ENCODE measurements around the gene OR1E2.
"Not testable (repeated sequence)": the region's sequence is repeated elsewhere in the genome, so short reads cannot be mapped to it uniquely, and the experiment has no call there.

OR1E2 gene

GRCh38 chr17:3448059-3448665 lies 14.5 kb upstream of the OR1E2 start:
- no peaks in the 10 kb centered on the region for H3K36me3 ChIP-seq (ENCODE audit: control insufficient read depth, insufficient read depth, low read length)
- DNase-seq, result no peak
- H3K27me3 ChIP-seq (replicated peaks; ENCODE audit: control insufficient read depth, insufficient read depth, low read length, poor library complexity, severe bottlenecking), result no peaks in the 10 kb centered on the region
- H3K4me1 ChIP-seq (ENCODE audit: control insufficient read depth, insufficient read depth, low read length, poor library complexity, severe bottlenecking), result no peaks in the 10 kb centered on the region
- H3K4me3 ChIP-seq (ENCODE audit: insufficient read depth, low read depth, low read length, poor library complexity, severe bottlenecking), result no peak overlapping the region
- no peak overlapping the region for H3K27ac ChIP-seq (ENCODE audit: insufficient read depth, low read length, poor library complexity, severe bottlenecking)
- H3K9me3 ChIP-seq (ENCODE audit: control insufficient read depth, low read length), result no peaks in the 10 kb centered on the region

GRCh38 chr17:3447625-3448024 lies 14.0 kb upstream of the OR1E2 start:
- H3K9me3 ChIP-seq (ENCODE audit: control insufficient read depth, low read length), result no peaks in the 10 kb centered on the region
- DNase-seq, result no peak
- no peak overlapping the region for H3K27ac ChIP-seq (ENCODE audit: insufficient read depth, low read length, poor library complexity, severe bottlenecking)
- no peaks in the 10 kb centered on the region for H3K4me1 ChIP-seq (ENCODE audit: control insufficient read depth, insufficient read depth, low read length, poor library complexity, severe bottlenecking)
- no peaks in the 10 kb centered on the region for H3K36me3 ChIP-seq (ENCODE audit: control insufficient read depth, insufficient read depth, low read length)
- no peak overlapping the region for H3K4me3 ChIP-seq (ENCODE audit: insufficient read depth, low read depth, low read length, poor library complexity, severe bottlenecking)
- no peaks in the 10 kb centered on the region for H3K27me3 ChIP-seq (replicated peaks; ENCODE audit: control insufficient read depth, insufficient read depth, low read length, poor library complexity, severe bottlenecking)

GRCh38 chr17:3440451-3440850 lies 6.8 kb upstream of the OR1E2 start:
- Histone ChIP-seq H3K4me1 (ENCODE audit: control insufficient read depth, insufficient read depth, low read length, poor library complexity, severe bottlenecking) (no peaks in the 10 kb centered on the region), H3K27me3 (replicated peaks; ENCODE audit: control insufficient read depth, insufficient read depth, low read length, poor library complexity, severe bottlenecking) (no peaks in the 10 kb centered on the region), H3K27ac (ENCODE audit: insufficient read depth, low read length, poor library complexity, severe bottlenecking) (no peak overlapping the region), H3K4me3 (ENCODE audit: insufficient read depth, low read depth, low read length, poor library complexity, severe bottlenecking) (no peak overlapping the region), H3K36me3 (ENCODE audit: control insufficient read depth, insufficient read depth, low read length) (no peaks in the 10 kb centered on the region), H3K9me3 (ENCODE audit: control insufficient read depth, low read length) (no peaks in the 10 kb centered on the region)
- DNase-seq, result no peak

GRCh38 chr17:3438368-3438767 lies 4.7 kb upstream of the OR1E2 start:
- DNase-seq, result no peak
- no peaks in the 10 kb centered on the region for H3K36me3 ChIP-seq (ENCODE audit: control insufficient read depth, insufficient read depth, low read length)
- no peak overlapping the region for H3K4me3 ChIP-seq (ENCODE audit: insufficient read depth, low read depth, low read length, poor library complexity, severe bottlenecking)
- H3K4me1 ChIP-seq (ENCODE audit: control insufficient read depth, insufficient read depth, low read length, poor library complexity, severe bottlenecking), result no peaks in the 10 kb centered on the region
- no peaks in the 10 kb centered on the region for H3K27me3 ChIP-seq (replicated peaks; ENCODE audit: control insufficient read depth, insufficient read depth, low read length, poor library complexity, severe bottlenecking)
- no peaks in the 10 kb centered on the region for H3K9me3 ChIP-seq (ENCODE audit: control insufficient read depth, low read length)
- no peak overlapping the region for H3K27ac ChIP-seq (ENCODE audit: insufficient read depth, low read length, poor library complexity, severe bottlenecking)

GRCh38 chr17:3433215-3433614 lies 426 bp downstream of the OR1E2 start:
- not testable (repeated sequence) for H3K9me3 ChIP-seq (ENCODE audit: control insufficient read depth, low read length); H3K4me3 ChIP-seq (ENCODE audit: insufficient read depth, low read depth, low read length, poor library complexity, severe bottlenecking); H3K27me3 ChIP-seq (replicated peaks; ENCODE audit: control insufficient read depth, insufficient read depth, low read length, poor library complexity, severe bottlenecking); H3K27ac ChIP-seq (ENCODE audit: insufficient read depth, low read length, poor library complexity, severe bottlenecking); H3K36me3 ChIP-seq (ENCODE audit: control insufficient read depth, insufficient read depth, low read length); DNase-seq; H3K4me1 ChIP-seq (ENCODE audit: control insufficient read depth, insufficient read depth, low read length, poor library complexity, severe bottlenecking)

GRCh38 chr17:3418222-3418621 lies 15.4 kb downstream of the OR1E2 start:
- no peak for DNase-seq
- H3K27me3 ChIP-seq (replicated peaks; ENCODE audit: control insufficient read depth, insufficient read depth, low read length, poor library complexity, severe bottlenecking), result no peaks in the 10 kb centered on the region
- H3K27ac ChIP-seq (ENCODE audit: insufficient read depth, low read length, poor library complexity, severe bottlenecking), result no peak overlapping the region
- no peaks in the 10 kb centered on the region for H3K9me3 ChIP-seq (ENCODE audit: control insufficient read depth, low read length)
- no peaks in the 10 kb centered on the region for H3K4me1 ChIP-seq (ENCODE audit: control insufficient read depth, insufficient read depth, low read length, poor library complexity, severe bottlenecking)
- no peak overlapping the region for H3K4me3 ChIP-seq (ENCODE audit: insufficient read depth, low read depth, low read length, poor library complexity, severe bottlenecking)
- H3K36me3 ChIP-seq (ENCODE audit: control insufficient read depth, insufficient read depth, low read length), result no peaks in the 10 kb centered on the region

GRCh38 chr17:3415610-3416009 lies 18.0 kb downstream of the OR1E2 start:
- Histone ChIP-seq H3K36me3 (ENCODE audit: control insufficient read depth, insufficient read depth, low read length) (no peaks in the 10 kb centered on the region), H3K4me3 (ENCODE audit: insufficient read depth, low read depth, low read length, poor library complexity, severe bottlenecking) (no peak overlapping the region), H3K27me3 (replicated peaks; ENCODE audit: control insufficient read depth, insufficient read depth, low read length, poor library complexity, severe bottlenecking) (no peaks in the 10 kb centered on the region), H3K9me3 (ENCODE audit: control insufficient read depth, low read length) (no peaks in the 10 kb centered on the region), H3K4me1 (ENCODE audit: control insufficient read depth, insufficient read depth, low read length, poor library complexity, severe bottlenecking) (no peaks in the 10 kb centered on the region), H3K27ac (ENCODE audit: insufficient read depth, low read length, poor library complexity, severe bottlenecking) (no peak overlapping the region)
- DNase-seq, result no peak

GRCh38 chr17:3412216-3412615 lies 21.4 kb downstream of the OR1E2 start:
- H3K9me3 ChIP-seq (ENCODE audit: control insufficient read depth, low read length); H3K4me3 ChIP-seq (ENCODE audit: insufficient read depth, low read depth, low read length, poor library complexity, severe bottlenecking); DNase-seq; H3K4me1 ChIP-seq (ENCODE audit: control insufficient read depth, insufficient read depth, low read length, poor library complexity, severe bottlenecking); H3K27ac ChIP-seq (ENCODE audit: insufficient read depth, low read length, poor library complexity, severe bottlenecking); H3K27me3 ChIP-seq (replicated peaks; ENCODE audit: control insufficient read depth, insufficient read depth, low read length, poor library complexity, severe bottlenecking); H3K36me3 ChIP-seq (ENCODE audit: control insufficient read depth, insufficient read depth, low read length): not testable (repeated sequence)

- no peak within 1 kb of the TSS for H3K4me3 ChIP-seq (ENCODE audit: insufficient read depth, low read depth, low read length, poor library complexity, severe bottlenecking)
- H3K9me3 ChIP-seq (ENCODE audit: control insufficient read depth, low read length), result no peaks in the 10 kb centered on the region
- H3K4me1 ChIP-seq (ENCODE audit: control insufficient read depth, insufficient read depth, low read length, poor library complexity, severe bottlenecking), result no peaks in the 10 kb centered on the region
- peaks cover 3% of the 10 kb centered on the region for H3K27me3 ChIP-seq (replicated peaks; ENCODE audit: control insufficient read depth, insufficient read depth, low read length, poor library complexity, severe bottlenecking)
- no peak for DNase-seq
- H3K36me3 ChIP-seq (ENCODE audit: control insufficient read depth, insufficient read depth, low read length), result no peaks in the 10 kb centered on the region
- no peak within 1 kb of the TSS for H3K27ac ChIP-seq (ENCODE audit: insufficient read depth, low read length, poor library complexity, severe bottlenecking)
Observed at GRCh38 chr17:3411070-3411469, 22.6 kb downstream of the OR1E2 start, which contains the start of gene OR3A3. Gene OR3A3, plus strand, starts transcription at chr17:3411370.

GRCh38 chr17:3403856-3404255 lies 29.8 kb downstream of the OR1E2 start:
- not testable (repeated sequence) for H3K9me3 ChIP-seq (ENCODE audit: control insufficient read depth, low read length); H3K27ac ChIP-seq (ENCODE audit: insufficient read depth, low read length, poor library complexity, severe bottlenecking); H3K4me3 ChIP-seq (ENCODE audit: insufficient read depth, low read depth, low read length, poor library complexity, severe bottlenecking); H3K36me3 ChIP-seq (ENCODE audit: control insufficient read depth, insufficient read depth, low read length); H3K4me1 ChIP-seq (ENCODE audit: control insufficient read depth, insufficient read depth, low read length, poor library complexity, severe bottlenecking); DNase-seq; H3K27me3 ChIP-seq (replicated peaks; ENCODE audit: control insufficient read depth, insufficient read depth, low read length, poor library complexity, severe bottlenecking)
